Ovary (tissue), 3 donors: ENCODE results near the gene FNBP1.

Experiments used
- EP300 ChIP-seq: sonication (generic); formaldehyde crosslinking; IDR thresholded peaks from one replicate; pipeline ENCODE4 v1.6.1; 2017; ENCODE audit warnings: antibody characterized with exemption
- POLR2A ChIP-seq: fragments of 450-650 bp; IDR thresholded peaks from one replicate; pipeline ENCODE4 v1.6.1; 2017; ENCODE audit warnings: antibody characterized with exemption, mild to moderate bottlenecking, moderate library complexity
- TF ChIP-seq, protein P1 (sequence below), 3 donors: fragments of 450-650 bp in 2 of 3; fragments of 200-600 bp in 1 of 3; IDR thresholded peaks; one replicate each; pipeline versions ENCODE4 v1.5.1 to v1.8.0; 2016 to 2022; ENCODE audit warnings: antibody characterized with exemption in 3 of 3, mild to moderate bottlenecking in 1 of 3
- donor health status: DM: no; HTN: no; CAD: no.

DNA sequence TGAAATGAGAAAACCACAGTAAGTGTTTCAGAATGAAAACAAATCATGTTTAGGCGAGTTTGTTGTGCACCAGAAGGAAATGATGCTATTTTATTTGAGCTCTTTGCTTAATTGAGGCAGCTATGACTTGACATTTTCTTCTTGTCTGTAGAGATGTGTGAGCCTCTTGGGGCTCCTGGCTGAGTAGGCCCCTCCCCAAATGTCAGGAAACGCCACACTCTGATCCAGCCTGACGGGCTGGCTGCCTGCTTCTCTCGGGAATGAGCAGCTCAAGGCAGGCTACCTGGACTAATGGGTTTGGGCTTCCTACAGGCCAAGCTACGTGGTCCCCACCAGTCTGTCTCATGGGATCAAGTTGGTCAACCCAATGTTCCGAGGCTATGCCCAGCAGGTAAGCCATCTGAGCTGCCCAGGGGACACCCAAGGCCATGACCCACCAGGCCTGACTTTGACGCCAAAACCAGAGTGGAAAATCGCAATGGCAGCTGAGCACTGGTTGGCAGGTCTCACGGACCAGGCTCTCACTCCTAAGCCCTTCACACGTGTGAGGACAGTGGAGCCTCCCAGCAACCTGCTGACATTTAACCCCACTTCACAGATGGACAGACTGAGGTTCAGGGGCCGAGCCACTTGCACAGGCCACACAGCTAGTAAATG is 177.9 kb downstream of the FNBP1 start:
- TF ChIP-seq, protein P1, sequence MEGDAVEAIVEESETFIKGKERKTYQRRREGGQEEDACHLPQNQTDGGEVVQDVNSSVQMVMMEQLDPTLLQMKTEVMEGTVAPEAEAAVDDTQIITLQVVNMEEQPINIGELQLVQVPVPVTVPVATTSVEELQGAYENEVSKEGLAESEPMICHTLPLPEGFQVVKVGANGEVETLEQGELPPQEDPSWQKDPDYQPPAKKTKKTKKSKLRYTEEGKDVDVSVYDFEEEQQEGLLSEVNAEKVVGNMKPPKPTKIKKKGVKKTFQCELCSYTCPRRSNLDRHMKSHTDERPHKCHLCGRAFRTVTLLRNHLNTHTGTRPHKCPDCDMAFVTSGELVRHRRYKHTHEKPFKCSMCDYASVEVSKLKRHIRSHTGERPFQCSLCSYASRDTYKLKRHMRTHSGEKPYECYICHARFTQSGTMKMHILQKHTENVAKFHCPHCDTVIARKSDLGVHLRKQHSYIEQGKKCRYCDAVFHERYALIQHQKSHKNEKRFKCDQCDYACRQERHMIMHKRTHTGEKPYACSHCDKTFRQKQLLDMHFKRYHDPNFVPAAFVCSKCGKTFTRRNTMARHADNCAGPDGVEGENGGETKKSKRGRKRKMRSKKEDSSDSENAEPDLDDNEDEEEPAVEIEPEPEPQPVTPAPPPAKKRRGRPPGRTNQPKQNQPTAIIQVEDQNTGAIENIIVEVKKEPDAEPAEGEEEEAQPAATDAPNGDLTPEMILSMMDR (IDR thresholded peaks at IDR 0.05), result no peak
- no peak for TF ChIP-seq POLR2A
- TF ChIP-seq EP300, result no peak
